Panc1 (cell line): ENCODE measurements around the gene KAZN. TPM values are rescaled to one million over a fixed set of nuclear protein-coding genes. Genes with fewer than 3 reads are reported as not detected.

ENCODE experiments used
- ATAC-seq: fragments of 200-7000 bp; cut with Tn5 transposase; 2 replicates; pipeline ENCODE4 v1.9.1; 2020; ENCODE audit warnings: mild to moderate bottlenecking, moderate library complexity
- BruUV-seq: library from RNA; stranded (reverse); fragments of 400-500 nt; replicated peaks from 2 replicates; lab custom pipeline; 2021; lab: Mats Ljungman, UMichigan
- CTCF ChIA-PET: fragments of 300-600 bp; sonication (Branson Sonifier 250); formaldehyde crosslinking; loops from one replicate; lab custom pipeline; 2022; ENCODE audit warnings: antibody characterized with exemption; lab: Charles Lee
- POLR2A ChIA-PET: fragments of 300-600 bp; sonication (Branson Sonifier 250); formaldehyde crosslinking; loops from one replicate; lab custom pipeline; 2022; ENCODE audit warnings: antibody characterized with exemption; lab: Charles Lee
- DNase-seq: peaks from one replicate; pipeline ENCODE4 v3.0.0-alpha.2; 2010; ENCODE audit warnings: low read depth, low spot score
- H3K27ac ChIP-seq: 2 replicates; pipeline ENCODE4 v1.5.1; 2011; ENCODE audit warnings: mild to moderate bottlenecking, low read length, inconsistent platforms
- H3K27me3 ChIP-seq: fragments of 200-500 bp; sonication (Bioruptor generic); 2 replicates; pipeline ENCODE4 v1.6.0; 2014; ENCODE audit warnings: low read length, inconsistent platforms; ENCODE audit not compliant: control insufficient read depth, insufficient read depth
- H3K36me3 ChIP-seq: fragments of 200-500 bp; sonication (Bioruptor generic); 2 replicates; pipeline ENCODE4 v1.5.1; 2014; ENCODE audit warnings: inconsistent platforms, mild to moderate bottlenecking, low read length, moderate library complexity; ENCODE audit not compliant: control insufficient read depth, insufficient read depth
- H3K4me1 ChIP-seq: 2 replicates; pipeline ENCODE4 v1.5.1; 2011; ENCODE audit warnings: inconsistent platforms, mild to moderate bottlenecking, low read length, moderate library complexity; ENCODE audit not compliant: control insufficient read depth, insufficient read depth
- H3K4me3 ChIP-seq, 2 experiments: 2 replicates each; pipeline ENCODE4 v1.5.1; 2011 to 2012; ENCODE audit warnings: low read depth in 2 of 2, low read length in 2 of 2, mild to moderate bottlenecking in 2 of 2, inconsistent platforms in 1 of 2, moderate library complexity in 1 of 2
- H3K9me3 ChIP-seq: fragments of 200-500 bp; sonication (Bioruptor generic); 2 replicates; pipeline ENCODE4 v1.5.1; 2014; ENCODE audit warnings: low read depth, mild to moderate bottlenecking, inconsistent platforms, low read length, moderate library complexity; ENCODE audit not compliant: control insufficient read depth, insufficient read depth
- POLR2AphosphoS5 ChIP-seq: IDR thresholded peaks from 2 replicates; pipeline ENCODE4 v1.6.1; 2012; ENCODE audit warnings: mild to moderate bottlenecking, low read depth, low read length, moderate library complexity
- SIN3A ChIP-seq: IDR thresholded peaks from 2 replicates; pipeline ENCODE4 v1.6.1; 2012; ENCODE audit warnings: low read depth, mild to moderate bottlenecking, low read length, moderate library complexity, borderline replicate concordance; ENCODE audit not compliant: insufficient read depth
- TCF7L2 ChIP-seq: IDR thresholded peaks from 2 replicates; pipeline ENCODE4 v1.6.1; 2011; ENCODE audit warnings: mild to moderate bottlenecking, low read depth, low read length, inconsistent platforms
- in situ Hi-C: cut with HindIII; loops from 2 replicates; pipeline ENCODE4 v1.10.0; 2016; ENCODE audit warnings: low sequenced_read_pairs, low pct_unique_long_range_greater_than_20kb
- intact Hi-C: fragments of 100-400 bp; cut with micrococcal nuclease; formaldehyde crosslinking; loops from one replicate; pipeline ENCODE4 v1.10.0; 2022; ENCODE audit not compliant: unreplicated experiment
- total RNA-seq: library from RNA; stranded (reverse); gene quantifications from one replicate; pipeline ENCODE4 v1.2.1, GENCODE V29; 2021; ENCODE audit not compliant: unreplicated experiment
- TF ChIP-seq, protein P1 (sequence below), 2 experiments: IDR thresholded peaks; 2 replicates each; pipeline ENCODE4 v1.6.1; 2011 to 2012; ENCODE audit warnings: low read depth in 2 of 2, control low read depth in 1 of 2, low read length in 1 of 2, mild to moderate bottlenecking in 1 of 2, moderate library complexity in 1 of 2; ENCODE audit not compliant: insufficient read depth in 1 of 2
- TF ChIP-seq, protein P2 (sequence below): fragments of 450-650 bp; IDR thresholded peaks from 2 replicates; pipeline ENCODE4 v1.5.1; 2017; ENCODE audit warnings: mild to moderate bottlenecking

The KAZN gene
- total RNA-seq, 1 experiment from 2014 or later: 6.6 TPM

DNA sequence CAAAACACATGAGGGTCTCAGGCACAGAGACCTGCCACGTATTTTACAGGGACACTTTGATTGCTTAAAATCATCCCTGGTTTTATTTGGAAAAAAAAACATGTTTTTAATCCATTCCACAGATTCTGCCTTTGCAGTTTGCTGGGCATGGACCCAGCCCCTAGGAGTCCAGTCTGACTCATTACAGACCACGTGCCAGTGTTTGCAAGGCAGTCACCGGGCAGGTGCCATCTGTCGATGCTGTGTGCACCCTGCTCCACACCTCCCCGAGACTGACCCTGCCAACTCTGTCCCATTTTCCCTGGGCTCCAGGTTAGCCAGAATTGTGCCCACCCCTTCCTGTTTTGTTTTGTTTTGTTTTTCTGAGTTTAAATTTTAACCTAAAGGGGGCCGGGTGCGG is 406.6 kb downstream of the KAZN start:
- intact Hi-C loops (no loop called here), in situ Hi-C loops (no loop called here)
- ATAC-seq: no peak
- ChIA-PET POLR2A (no interaction called here), CTCF (no interaction called here)
- Histone ChIP-seq H3K9me3 (no peaks in the 10 kb centered on the region), H3K4me1 (no peaks in the 10 kb centered on the region), H3K27ac (no peak overlapping the region), H3K4me3 (no peak overlapping the region), H3K27me3 (no peaks in the 10 kb centered on the region), H3K36me3 (no peaks in the 10 kb centered on the region)
- no peak for TF ChIP-seq SIN3A
- TF ChIP-seq, protein P1, sequence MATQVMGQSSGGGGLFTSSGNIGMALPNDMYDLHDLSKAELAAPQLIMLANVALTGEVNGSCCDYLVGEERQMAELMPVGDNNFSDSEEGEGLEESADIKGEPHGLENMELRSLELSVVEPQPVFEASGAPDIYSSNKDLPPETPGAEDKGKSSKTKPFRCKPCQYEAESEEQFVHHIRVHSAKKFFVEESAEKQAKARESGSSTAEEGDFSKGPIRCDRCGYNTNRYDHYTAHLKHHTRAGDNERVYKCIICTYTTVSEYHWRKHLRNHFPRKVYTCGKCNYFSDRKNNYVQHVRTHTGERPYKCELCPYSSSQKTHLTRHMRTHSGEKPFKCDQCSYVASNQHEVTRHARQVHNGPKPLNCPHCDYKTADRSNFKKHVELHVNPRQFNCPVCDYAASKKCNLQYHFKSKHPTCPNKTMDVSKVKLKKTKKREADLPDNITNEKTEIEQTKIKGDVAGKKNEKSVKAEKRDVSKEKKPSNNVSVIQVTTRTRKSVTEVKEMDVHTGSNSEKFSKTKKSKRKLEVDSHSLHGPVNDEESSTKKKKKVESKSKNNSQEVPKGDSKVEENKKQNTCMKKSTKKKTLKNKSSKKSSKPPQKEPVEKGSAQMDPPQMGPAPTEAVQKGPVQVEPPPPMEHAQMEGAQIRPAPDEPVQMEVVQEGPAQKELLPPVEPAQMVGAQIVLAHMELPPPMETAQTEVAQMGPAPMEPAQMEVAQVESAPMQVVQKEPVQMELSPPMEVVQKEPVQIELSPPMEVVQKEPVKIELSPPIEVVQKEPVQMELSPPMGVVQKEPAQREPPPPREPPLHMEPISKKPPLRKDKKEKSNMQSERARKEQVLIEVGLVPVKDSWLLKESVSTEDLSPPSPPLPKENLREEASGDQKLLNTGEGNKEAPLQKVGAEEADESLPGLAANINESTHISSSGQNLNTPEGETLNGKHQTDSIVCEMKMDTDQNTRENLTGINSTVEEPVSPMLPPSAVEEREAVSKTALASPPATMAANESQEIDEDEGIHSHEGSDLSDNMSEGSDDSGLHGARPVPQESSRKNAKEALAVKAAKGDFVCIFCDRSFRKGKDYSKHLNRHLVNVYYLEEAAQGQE (IDR thresholded peaks at IDR 0.05; ENCODE audit: insufficient read depth in 1 of 2, low read depth in 2 of 2, low read length in 1 of 2): no peak
- TF ChIP-seq POLR2AphosphoS5: no peak
- no peak for TF ChIP-seq TCF7L2
- TF ChIP-seq, protein P2, sequence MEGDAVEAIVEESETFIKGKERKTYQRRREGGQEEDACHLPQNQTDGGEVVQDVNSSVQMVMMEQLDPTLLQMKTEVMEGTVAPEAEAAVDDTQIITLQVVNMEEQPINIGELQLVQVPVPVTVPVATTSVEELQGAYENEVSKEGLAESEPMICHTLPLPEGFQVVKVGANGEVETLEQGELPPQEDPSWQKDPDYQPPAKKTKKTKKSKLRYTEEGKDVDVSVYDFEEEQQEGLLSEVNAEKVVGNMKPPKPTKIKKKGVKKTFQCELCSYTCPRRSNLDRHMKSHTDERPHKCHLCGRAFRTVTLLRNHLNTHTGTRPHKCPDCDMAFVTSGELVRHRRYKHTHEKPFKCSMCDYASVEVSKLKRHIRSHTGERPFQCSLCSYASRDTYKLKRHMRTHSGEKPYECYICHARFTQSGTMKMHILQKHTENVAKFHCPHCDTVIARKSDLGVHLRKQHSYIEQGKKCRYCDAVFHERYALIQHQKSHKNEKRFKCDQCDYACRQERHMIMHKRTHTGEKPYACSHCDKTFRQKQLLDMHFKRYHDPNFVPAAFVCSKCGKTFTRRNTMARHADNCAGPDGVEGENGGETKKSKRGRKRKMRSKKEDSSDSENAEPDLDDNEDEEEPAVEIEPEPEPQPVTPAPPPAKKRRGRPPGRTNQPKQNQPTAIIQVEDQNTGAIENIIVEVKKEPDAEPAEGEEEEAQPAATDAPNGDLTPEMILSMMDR: no peak
- DNase-seq: no peak
- no TSS peak for BruUV-seq

DNA sequence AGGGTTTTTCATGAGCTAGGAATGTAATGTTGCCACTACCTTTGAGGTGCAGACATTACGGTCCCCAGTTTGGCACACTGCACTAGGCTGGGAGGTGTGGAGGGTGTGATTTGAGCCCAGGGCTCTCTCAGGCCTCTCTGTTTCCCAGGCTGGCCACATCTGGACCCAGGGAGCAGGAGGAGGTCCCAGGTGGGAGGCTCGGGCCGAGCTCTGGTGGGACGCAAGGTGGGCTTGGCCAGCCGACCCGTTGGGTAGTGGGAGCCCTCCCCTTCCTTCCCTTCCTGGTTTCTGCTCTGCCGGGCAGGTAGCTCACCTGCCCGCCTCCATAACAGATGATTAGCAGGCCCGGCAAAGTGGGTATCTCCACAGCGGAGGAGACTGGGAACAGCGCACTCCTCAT is 408.9 kb downstream of the KAZN start:
- no peaks in the 10 kb centered on the region for H3K9me3 ChIP-seq
- ATAC-seq: no peak
- H3K4me1 ChIP-seq: no peaks in the 10 kb centered on the region
- no peak for DNase-seq
- CTCF ChIA-PET: no interaction called here
- TF ChIP-seq SIN3A (no peak), POLR2AphosphoS5 (no peak)
- no peaks in the 10 kb centered on the region for H3K36me3 ChIP-seq
- POLR2A ChIA-PET: no interaction called here
- in situ Hi-C loops (no loop called here), intact Hi-C loops (no loop called here)
- no peak overlapping the region for H3K4me3 ChIP-seq
- no peaks in the 10 kb centered on the region for H3K27me3 ChIP-seq
- no TSS peak for BruUV-seq
- no peak overlapping the region for H3K27ac ChIP-seq

DNA sequence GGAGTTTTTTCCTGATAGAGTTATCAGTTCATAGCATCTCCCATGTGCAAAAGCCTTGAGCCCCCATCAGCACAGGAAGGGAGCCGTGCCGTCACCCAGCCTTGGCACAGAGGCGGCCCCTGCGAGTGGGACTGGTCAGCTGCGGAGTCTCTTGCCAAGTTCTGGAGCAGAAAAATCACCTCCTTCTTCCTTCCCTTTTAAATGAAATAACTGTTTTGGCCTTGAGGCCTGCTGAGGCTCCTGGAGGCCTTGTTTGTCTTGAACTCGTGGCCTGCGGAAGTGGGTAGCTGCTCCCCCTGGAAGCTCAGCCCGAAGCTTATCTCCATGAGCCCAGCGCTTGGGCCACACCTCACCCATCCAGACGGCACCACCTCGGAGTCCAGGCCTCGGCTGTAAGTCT is 409.4 kb downstream of the KAZN start:
- no peak for ATAC-seq
- Histone ChIP-seq H3K9me3 (no peaks in the 10 kb centered on the region), H3K4me3 (no peak overlapping the region), H3K27ac (no peak overlapping the region), H3K27me3 (no peaks in the 10 kb centered on the region), H3K36me3 (no peaks in the 10 kb centered on the region), H3K4me1 (no peaks in the 10 kb centered on the region)
- TF ChIP-seq, protein P1 (IDR thresholded peaks at IDR 0.05; ENCODE audit: insufficient read depth in 1 of 2, low read depth in 2 of 2, low read length in 1 of 2): no peak
- TF ChIP-seq TCF7L2: no peak
- no peak for TF ChIP-seq POLR2AphosphoS5
- TF ChIP-seq, protein P2: no peak
- intact Hi-C loops: no loop called here
- POLR2A ChIA-PET: no interaction called here
- in situ Hi-C loops: no loop called here
- BruUV-seq: no TSS peak
- no peak for DNase-seq
- CTCF ChIA-PET: no interaction called here
